GM12873 (cell line): ENCODE measurements around the gene IZUMO1.

Experiments
- CTCF ChIP-seq: IDR thresholded peaks from 2 replicates; pipeline ENCODE4 v1.5.1; 2012; ENCODE audit warnings: low read depth, mild to moderate bottlenecking, moderate library complexity, low read length, control low read depth; ENCODE audit not compliant: insufficient read depth; ENCODE audit errors: missing control alignments

The IZUMO1 gene

DNA sequence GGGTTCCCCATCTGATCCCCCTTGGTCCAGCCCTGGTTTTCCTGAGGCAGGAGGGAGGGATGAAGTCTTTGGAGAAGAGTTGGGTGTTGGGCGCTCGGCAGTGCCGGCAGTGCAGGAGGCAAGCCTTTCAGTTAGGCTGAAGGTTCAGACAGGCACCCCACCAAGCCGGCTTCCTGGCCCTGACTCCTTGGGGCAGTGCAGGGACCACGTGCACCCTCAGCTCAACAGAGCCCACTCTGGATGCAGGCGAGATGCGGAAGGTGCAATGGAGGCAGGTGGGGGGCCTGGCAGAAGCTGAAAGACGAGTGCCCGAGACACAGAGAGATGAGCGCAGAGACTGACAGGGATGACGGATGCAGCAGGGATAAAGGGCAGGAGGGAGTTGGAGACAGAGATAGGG lies 38.2 kb downstream of the IZUMO1 start:
- TF ChIP-seq CTCF, result no peak

GRCh38 chr19:48705431-48705830 lies 41.3 kb downstream of the IZUMO1 start:
- TF ChIP-seq CTCF, result no peak

- TF ChIP-seq CTCF, result no peak
Observed at GRCh38 chr19:48703316-48703715, 43.4 kb downstream of the IZUMO1 start.

DNA sequence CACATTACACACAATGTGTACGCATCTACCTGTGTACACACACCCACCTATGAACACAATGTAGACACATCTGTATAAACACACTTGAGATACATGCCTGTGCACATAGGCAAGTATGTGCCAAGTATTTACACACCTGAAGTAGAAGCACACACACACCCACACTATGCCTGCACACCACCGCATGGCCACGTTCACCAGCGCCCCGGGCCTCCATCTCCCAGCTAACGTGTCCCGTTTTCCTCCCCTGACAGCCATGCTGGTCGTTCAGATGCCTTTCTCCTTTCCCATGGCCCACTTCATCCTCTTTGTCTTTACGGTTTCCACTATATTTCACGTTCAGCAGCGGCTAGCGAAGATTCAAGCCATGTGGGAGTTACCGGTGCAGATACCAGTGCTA lies 44.0 kb downstream of the IZUMO1 start:
- no peak for TF ChIP-seq CTCF

- no peak for TF ChIP-seq CTCF
Observed at GRCh38 chr19:48698046-48698445, 48.7 kb downstream of the IZUMO1 start.

- TF ChIP-seq CTCF, result no peak
Observed at GRCh38 chr19:48696353-48697010, 50.2 kb downstream of the IZUMO1 start.

DNA sequence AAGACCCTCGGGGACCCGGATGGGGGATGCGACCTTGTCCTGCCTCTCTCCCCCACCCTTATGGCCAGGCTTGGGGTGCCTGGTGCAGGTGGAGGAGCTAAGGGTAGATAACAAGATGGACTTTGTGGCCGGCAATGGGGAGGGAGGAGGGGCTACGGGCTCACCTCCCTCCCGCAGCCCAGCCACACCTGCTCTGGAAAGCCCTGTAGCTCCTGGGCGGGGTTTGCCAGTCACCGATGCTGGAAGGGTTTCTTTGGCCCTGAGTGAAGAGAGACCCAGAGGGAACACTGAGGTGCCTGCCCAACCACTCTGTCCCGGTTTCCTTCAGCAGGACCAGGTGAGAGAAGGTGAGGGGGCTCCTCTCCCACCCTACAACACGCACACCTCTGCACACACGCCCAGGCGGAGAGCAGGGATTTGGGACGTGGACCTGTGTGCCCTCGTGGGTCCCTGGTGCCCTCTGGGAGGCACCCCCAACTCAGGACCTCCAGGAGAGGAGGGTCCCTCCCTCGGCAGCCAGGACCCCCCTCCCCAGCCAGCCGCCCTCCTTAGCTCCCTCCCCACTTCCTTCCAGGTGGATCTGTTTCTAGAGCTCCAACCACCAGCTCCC lies 50.9 kb downstream of the IZUMO1 start, which contains the start of gene FUT2:
TSS of gene FUT2 (plus strand) at position 229 of the 610 bp plus-strand sequence. CDS start 6,986 bp downstream, outside the sequence.
- no peak for TF ChIP-seq CTCF
